ENCODE measurements around the gene RAB44. TPM values are rescaled to one million over a fixed set of nuclear protein-coding genes. Genes with fewer than 3 reads are reported as not detected.
A peak's percentile ranks its signal among the peaks of the same experiment; 100 is the strongest.

The RAB44 gene
- total and polyA plus RNA-seq, 8 donors: 0.06 to 0.37 (median 0.15) TPM

DNA sequence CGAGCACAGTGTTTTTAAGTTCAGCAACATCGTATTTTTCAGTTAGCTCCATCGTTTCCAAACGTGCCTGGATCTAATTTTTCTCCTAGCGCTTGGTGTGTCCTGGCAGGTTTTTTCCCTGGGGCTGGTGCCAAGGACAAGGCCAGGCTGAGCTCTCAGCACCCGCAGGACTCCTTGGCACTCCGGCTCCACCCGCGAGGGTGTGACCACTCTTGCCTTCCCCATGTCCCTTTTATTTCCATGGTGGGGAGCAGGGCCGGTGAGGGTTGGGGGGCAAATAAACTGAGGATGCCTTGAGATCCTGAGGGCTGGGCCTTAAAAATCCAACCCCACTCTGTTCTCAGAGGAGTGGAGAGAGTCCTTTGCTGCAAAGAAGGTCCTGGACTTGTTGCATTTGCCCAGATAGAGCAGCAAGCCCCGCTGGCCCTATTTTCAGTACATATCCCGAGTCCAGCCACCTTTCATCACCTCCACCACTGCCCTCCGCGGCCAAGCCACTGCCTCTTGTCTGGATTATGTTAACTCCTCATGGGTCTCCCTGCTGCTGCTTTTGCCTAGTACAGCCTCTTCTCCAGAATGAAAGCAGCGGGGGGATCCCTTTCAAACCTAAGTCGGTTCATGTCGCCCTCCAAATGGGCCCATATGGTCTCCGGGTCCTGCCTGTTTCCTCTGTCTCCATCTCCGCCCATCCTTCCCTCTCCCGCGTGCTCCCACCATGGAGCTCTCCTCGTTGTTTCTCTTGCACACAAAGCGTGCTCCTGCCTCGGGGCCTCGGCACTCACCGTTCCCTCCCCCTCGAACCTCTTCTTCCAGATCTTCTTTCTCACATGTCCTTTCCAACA is 4.5 kb upstream of the RAB44 start:
- peaks cover 0 to 3% of the 10 kb centered on the region in 2 donors for H3K36me3 ChIP-seq
- H3K4me1 ChIP-seq: peaks cover 0 to 29% of the 10 kb centered on the region in 2 donors
- H3K9me3 ChIP-seq: no peaks in the 10 kb centered on the region
- ATAC-seq (peak; percentile 85), DNase-seq (no peak)
- no peaks in the 10 kb centered on the region for H3K27me3 ChIP-seq
- peak overlapping the region in 1 of 2 donors; percentile 53 for H3K27ac ChIP-seq
- TF ChIP-seq, protein P1, sequence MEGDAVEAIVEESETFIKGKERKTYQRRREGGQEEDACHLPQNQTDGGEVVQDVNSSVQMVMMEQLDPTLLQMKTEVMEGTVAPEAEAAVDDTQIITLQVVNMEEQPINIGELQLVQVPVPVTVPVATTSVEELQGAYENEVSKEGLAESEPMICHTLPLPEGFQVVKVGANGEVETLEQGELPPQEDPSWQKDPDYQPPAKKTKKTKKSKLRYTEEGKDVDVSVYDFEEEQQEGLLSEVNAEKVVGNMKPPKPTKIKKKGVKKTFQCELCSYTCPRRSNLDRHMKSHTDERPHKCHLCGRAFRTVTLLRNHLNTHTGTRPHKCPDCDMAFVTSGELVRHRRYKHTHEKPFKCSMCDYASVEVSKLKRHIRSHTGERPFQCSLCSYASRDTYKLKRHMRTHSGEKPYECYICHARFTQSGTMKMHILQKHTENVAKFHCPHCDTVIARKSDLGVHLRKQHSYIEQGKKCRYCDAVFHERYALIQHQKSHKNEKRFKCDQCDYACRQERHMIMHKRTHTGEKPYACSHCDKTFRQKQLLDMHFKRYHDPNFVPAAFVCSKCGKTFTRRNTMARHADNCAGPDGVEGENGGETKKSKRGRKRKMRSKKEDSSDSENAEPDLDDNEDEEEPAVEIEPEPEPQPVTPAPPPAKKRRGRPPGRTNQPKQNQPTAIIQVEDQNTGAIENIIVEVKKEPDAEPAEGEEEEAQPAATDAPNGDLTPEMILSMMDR (IDR thresholded peaks at IDR 0.05): no peak
- H3K4me3 ChIP-seq: no peak overlapping the region
- intact Hi-C loops (cut with DNase I): no loop called here

DNA sequence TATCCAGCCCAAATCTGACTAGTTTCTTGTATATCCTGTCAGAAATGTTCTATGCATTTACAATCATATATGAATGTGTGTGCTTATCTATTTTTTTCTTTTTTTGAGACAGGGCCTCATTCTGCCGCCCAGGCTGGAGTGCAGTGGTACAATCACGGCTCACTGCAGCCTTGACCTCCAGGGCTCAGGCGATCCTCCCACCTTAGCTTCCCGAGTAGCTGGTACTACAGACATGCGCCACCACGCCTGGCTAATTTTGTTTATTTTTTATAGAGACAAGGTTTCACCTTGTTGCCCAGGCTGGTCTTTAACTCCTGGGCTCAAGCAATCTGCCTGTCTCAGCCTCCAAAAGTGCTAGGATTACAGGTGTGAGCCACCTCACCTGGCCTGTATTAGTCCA is 3.0 kb upstream of the RAB44 start:
- Histone ChIP-seq H3K4me3 (no peak overlapping the region), H3K9me3 (no peaks in the 10 kb centered on the region), H3K27ac (no peak overlapping the region), H3K36me3 (no peaks in the 10 kb centered on the region), H3K4me1 (peaks cover 0 to 43% of the 10 kb centered on the region in 2 donors), H3K27me3 (no peaks in the 10 kb centered on the region)
- ATAC-seq: no peak
- DNase-seq: no peak
- intact Hi-C loops (cut with DNase I): no loop called here
- TF ChIP-seq, protein P1 (IDR thresholded peaks at IDR 0.05): no peak

DNA sequence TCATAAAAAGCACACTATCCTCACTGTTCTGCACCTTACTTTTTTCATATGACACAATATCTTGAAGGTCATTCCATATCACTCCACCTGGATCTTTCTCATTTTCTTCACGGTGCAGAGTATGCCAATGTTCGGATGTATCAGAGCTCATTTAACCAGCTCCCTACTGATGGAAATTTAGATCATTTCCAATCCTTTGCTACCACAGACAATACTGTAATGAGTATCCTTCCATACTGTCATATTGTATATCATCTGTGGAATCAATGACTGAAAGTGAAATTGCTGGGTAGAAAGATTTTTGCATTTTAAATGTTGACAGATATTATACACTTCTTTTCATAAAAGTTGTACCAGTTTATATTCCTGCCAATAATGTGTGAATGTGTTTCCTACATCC is 2.2 kb upstream of the RAB44 start:
- TF ChIP-seq, protein P1 (IDR thresholded peaks at IDR 0.05): no peak
- Histone ChIP-seq H3K27me3 (no peaks in the 10 kb centered on the region), H3K27ac (no peak overlapping the region), H3K4me1 (peaks cover 0 to 47% of the 10 kb centered on the region in 2 donors), H3K36me3 (no peaks in the 10 kb centered on the region), H3K4me3 (no peak overlapping the region), H3K9me3 (no peaks in the 10 kb centered on the region)
- ATAC-seq (no peak), DNase-seq (no peak)
- intact Hi-C loops (cut with DNase I): no loop called here

DNA sequence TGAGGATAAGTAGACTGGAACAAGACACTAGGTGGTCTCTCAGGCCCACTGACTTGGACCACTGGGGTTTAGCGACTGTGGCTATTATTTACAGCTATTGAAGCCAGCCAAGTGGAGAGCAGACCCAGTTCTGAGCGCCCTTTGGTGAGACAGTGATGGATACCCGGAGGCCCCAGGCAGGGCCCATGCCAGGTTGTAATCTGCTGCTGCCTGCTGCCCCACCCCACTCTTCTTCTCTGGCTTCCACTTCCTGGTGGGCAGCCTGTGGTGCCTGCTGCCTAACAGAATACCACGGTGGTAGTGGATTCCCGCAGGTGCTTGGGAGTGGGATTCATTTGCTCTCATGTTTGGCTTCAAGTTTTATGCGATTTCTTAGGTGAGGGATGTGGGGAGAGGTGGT is 570 bp downstream of the RAB44 start:
- Histone ChIP-seq H3K27me3 (no peaks in the 10 kb centered on the region), H3K36me3 (no peaks in the 10 kb centered on the region), H3K27ac (peak overlapping the region in 1 of 2 donors; percentile 48), H3K9me3 (no peaks in the 10 kb centered on the region), H3K4me3 (no peak overlapping the region), H3K4me1 (peaks cover 0 to 45% of the 10 kb centered on the region in 2 donors)
- intact Hi-C loops (cut with DNase I): no loop called here
- no peak for ATAC-seq
- TF ChIP-seq, protein P1 (IDR thresholded peaks at IDR 0.05): no peak
- no peak for DNase-seq

DNA sequence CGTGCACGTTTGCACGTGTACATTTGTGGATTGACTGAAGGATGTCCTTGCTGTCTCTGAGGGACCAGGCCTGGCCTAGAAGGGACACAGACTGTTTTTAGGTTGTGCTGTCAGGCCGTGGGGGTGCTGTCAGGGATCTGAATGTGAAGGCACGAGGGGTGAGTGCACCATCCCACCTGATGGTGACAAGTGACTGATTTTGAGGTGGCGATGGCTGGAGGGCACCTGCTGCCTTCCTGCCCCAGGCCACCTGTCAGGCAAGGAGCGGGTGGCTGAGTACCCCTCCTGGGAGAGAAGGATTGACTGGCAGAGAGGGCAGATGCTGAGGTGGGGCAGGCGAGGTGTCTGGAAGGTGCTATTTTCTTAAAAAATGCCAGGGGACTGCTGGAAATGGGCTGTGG is 1.2 kb downstream of the RAB44 start:
- H3K9me3 ChIP-seq: no peaks in the 10 kb centered on the region
- H3K27ac ChIP-seq: no peak overlapping the region
- peaks cover 0 to 44% of the 10 kb centered on the region in 2 donors for H3K4me1 ChIP-seq
- no peak overlapping the region for H3K4me3 ChIP-seq
- TF ChIP-seq, protein P1 (IDR thresholded peaks at IDR 0.05): no peak
- ATAC-seq: no peak
- H3K27me3 ChIP-seq: no peaks in the 10 kb centered on the region
- H3K36me3 ChIP-seq: no peaks in the 10 kb centered on the region
- intact Hi-C loops (cut with DNase I): no loop called here
- no peak for DNase-seq

Measured in left lung (tissue), 10 donors.